Neural cell (in vitro differentiated cells): ENCODE measurements around the gene HOGA1.

Source experiments
- POLR2AphosphoS5 ChIP-seq: IDR thresholded peaks from 2 replicates; pipeline ENCODE4 v1.6.1; 2012
- RAD21 ChIP-seq: fragments of 450-650 bp; conservative IDR thresholded peaks from 2 replicates; pipeline ENCODE4 v1.6.1; 2014; ENCODE audit warnings: antibody characterized with exemption, mild to moderate bottlenecking, moderate library complexity

DNA sequence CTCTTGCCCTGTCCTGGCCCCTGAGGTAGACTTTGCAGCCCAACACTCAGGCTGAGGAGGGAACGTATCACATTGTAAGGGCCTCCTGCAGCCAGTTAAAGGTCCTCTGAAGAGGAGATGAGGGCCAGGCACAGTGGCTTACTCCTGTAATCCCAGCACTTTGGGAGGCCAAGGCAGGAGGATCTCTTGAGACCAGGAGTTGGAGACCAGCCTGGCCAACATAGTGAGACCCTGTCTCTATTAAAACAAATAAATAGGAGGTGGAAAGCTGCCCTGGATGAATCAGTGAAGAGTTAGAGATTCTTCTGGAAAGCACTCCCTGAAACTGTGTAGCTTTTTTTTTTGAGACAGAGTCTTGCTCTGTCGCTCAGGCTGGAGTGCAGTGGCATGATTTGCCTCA, 3.0 kb downstream of the HOGA1 start:
- TF ChIP-seq POLR2AphosphoS5: no peak
- no peak for TF ChIP-seq RAD21
